HG03571 (cell line): Measurements from ENCODE around the gene RASGEF1C.

Experiments
- ATAC-seq: cut with Tn5 transposase; IDR thresholded peaks from one replicate; pipeline ENCODE4 v1.9.1; 2021; ENCODE audit not compliant: unreplicated experiment

Gene RASGEF1C

DNA sequence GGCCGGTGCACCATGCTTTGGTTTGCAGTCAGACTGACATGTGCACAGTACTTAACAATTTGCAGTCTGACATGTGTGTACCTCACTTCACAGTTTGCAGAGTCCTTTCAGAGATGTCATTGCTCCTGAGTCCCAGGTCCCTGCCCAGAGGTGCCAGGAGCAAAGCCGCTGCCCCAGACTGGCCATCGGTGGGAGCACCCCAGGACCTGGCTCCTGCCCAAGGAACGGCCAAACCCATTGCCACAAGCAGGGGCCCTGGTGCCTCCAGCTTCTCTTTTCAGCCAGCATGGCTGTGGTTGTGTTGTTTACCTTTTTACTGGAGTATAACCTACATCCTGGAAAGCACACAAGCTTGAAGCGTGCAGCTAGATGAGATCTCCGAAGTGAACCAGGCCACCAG is 28.6 kb downstream of the RASGEF1C start:
- ATAC-seq: no peak

DNA sequence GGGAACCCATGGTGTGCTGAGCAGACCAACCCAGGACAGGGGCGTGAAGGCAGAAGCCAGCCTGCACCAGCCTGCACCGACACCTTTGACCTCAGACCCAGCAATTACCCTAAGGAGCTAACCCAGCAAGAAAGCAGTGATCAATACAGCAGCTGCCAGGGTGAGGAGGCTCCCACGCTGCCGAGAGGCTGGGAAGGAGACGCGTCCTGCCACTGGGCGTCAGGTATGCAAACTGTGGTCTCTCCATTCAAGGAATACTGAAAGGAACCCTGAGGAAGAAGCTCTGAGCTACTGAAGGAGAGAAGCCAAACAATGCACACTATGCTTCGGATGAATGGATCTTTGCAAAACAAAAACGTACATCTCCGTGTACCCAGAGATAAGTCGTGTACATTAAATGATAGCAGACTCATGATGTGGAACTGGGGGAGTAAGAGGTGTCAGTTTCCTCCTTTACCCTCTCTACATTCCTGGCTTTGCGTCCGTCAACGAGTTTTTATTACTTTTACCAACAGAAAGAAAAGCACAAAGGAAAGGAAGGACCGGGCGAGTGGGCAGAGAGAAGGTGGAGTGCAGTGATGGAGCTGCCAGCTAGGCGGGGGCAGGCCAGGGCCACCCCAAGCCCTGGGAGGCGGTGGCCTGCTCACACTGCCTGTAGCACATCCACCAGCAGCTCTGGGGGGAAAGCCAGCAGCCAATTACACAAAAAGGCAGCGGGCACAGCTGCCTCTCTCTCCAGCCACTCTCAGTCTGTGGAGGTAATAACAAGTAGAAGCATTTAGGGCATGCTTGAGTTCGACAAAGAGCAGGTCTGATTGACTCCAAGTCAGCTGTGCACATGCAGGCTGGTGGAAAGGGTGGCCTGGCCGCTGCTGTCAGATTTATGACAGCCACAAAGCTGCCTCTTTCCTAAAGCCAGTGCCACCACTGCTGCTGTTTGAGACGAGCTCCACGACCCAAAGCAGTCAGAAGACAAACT is 29.3 kb downstream of the RASGEF1C start:
- no peak for ATAC-seq

DNA sequence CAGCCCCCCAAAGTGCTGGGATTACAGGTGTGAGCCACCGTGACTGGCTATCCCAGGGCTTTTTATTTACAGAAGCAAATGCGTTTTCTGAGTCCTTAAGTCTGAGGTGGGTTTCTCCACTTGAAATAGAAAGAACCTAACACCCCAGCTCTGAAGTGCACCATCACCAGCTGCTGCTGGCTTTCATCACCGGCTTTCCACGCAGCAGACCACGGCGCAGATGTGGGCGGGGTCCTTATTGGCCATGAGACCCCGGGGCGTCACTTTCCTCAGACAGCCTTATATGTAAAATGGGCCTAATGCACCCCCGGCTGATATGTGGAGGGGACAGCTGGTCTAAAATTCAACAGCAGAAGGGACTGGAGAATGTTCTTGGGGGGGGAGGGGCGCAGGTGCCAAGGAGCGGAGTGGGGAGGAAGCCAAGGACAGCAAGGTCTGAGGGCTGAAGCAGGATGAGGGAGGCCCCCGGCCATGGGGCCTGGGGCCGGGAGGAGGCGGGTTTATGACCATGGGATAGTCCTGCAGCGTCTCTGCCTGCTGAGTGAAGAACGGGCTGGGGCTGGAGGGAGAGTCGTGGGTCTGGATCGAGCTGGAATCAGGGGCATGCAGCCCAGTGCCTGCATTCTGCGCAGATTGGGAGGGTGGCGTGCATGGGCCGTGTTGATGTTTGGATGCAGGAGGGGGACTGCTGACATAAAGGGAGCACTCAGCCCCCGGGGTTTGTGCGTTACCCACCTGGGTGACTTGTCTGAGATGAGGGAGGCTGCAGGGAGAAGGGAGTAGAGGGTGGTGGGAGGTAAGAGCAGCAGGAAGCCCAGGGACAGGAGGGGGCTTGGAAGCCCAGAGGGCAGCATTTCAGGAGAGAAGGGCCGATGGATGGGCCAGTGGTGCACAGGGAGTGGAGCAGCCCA is 30.2 kb downstream of the RASGEF1C start:
- ATAC-seq: no peak

DNA sequence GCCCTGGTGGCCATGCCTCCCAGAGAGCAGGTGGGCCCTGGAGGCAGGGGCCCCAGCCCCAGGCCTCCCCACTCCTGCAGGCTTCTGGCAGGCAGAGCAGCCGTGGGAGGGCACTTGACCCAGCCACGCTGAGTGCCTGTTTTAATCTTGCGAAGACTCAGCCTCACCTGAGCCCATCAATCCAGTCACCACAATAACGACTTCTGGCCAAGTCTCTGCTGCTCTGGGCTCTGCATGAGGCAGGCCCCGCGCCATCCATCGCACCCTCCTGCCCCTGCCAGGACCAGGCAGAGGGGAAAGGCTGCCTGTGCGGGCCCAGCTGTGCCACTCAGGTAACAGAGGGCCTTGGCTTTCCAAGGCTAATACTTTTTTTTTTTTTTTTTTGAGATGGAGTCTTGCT is 32.8 kb downstream of the RASGEF1C start:
- ATAC-seq: no peak

DNA sequence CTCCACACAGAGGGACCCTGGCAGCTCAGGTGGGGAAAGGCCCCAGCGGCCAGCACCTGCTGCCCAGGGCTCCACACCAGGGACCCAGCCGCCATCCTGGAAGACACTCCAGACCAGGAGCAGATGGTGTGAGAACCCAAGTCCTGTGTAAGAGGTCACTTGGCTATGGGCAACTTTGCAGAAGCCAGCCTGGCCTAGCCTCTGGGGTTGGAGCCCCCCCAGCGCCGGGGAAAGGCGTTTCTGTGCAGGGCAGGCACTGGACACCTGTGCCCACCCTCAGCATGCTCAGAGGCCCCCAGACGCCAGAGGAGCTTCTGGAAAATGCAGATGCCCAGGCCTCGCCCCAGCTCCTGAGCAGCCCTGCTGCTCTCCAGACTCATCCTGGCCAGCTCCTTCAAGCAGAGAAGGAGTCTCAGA is 34.0 kb downstream of the RASGEF1C start:
- ATAC-seq: no peak

DNA sequence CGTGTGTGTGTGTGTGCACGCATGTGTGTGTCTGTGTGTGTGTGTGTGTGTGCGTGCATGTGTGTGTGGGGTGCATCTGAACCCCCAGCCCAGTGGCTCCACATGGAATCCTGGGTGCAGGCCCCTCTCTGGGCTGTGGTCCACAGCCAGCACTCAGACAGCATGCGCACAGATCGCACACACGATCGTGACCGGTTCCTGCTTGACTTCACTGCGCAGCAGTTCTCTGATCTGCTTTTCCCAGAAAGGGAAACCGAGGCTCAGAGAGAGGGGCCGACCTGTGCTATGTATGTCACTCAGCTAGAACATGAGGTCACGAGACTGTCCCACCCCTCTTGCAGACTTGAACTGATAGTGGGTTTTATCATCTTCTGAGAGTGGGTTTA is 34.4 kb downstream of the RASGEF1C start:
- no peak for ATAC-seq

DNA sequence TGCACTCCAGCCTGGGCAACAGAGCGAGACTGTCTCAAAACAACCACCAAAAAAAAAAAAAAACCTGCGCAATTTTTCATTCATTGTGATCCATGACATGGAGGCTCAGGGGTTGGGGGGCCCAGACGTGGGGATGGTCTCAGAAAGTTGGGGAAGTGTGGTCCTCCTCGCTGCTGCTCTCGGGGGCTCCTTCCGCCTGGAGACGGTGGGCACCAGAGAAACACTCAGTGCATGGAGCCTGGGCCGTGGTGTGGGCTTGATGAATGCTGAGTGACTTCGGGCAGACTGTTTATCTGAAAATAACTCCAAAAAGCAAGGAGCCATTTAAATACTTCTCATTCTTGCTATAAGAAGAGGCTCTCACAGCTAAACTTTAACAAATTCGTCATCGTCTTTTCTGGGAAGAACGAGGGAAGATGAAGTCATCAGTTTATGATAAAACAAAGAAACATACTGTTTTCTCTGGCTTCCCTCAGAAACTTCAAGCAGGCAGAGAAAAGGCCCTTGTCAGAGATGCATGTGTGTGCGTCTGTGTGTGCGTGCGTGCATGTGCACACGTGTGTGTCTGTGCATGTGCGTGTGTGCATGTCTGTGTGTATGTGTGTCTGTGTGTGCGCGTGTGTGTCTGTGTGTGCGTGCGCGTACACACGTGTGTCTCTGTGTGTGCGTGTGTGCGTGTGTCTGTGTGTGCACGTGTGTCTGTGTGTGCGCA is 35.0 kb downstream of the RASGEF1C start:
- no peak for ATAC-seq

DNA sequence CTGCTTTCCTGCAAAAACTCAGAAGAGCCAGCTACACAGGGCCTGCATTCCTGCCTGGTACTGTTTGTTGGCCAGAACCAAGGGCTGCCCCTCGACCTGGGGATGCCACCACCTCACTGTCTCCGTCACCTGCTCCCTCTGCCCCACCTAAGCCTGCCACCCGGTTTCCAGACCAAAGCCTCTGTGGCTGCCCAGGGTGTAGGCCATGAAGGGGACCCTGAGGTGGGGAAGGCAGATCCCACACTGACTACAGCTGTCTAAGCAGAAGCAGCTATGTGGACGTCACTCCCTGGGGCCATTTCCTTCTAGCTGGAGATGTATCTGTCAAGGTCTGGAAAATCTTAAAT is 35.8 kb downstream of the RASGEF1C start:
- no peak for ATAC-seq

DNA sequence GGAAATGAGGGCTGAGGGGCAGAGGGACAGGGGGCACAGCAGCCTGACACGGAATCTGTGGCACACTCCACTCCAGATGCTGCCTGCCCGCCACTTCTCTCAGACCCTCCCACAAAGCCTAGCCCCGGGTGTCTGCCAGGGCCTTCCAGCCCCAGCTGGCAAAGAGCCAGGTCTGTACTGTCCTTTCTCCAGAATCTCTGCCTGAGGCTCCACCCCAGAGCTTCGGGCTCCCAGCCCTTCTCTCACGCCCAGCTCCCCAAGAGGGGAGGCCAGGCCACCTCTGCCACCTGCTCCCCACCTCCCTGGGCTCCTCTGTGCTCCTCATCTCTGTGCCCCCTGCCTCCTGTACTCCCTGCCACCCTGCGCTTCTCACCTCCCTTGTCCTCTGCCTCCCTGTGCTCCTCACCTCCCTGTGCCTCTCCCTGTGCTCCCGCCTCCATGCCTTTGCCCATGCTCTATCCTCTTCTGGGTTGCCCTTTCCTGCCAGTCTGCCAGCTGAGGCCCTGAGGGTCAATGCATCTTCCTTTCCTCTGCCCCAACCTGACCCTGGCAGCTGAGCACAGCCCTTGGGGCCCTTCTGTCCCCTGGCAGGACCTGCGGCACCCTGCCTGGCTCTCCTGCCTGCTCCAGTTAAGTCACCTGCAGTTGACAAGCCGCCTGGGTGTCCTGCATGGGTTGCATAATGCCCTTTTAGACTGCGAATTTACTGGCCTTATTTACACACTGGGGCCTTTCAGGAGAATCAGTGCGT is 36.4 kb downstream of the RASGEF1C start:
- ATAC-seq: no peak

DNA sequence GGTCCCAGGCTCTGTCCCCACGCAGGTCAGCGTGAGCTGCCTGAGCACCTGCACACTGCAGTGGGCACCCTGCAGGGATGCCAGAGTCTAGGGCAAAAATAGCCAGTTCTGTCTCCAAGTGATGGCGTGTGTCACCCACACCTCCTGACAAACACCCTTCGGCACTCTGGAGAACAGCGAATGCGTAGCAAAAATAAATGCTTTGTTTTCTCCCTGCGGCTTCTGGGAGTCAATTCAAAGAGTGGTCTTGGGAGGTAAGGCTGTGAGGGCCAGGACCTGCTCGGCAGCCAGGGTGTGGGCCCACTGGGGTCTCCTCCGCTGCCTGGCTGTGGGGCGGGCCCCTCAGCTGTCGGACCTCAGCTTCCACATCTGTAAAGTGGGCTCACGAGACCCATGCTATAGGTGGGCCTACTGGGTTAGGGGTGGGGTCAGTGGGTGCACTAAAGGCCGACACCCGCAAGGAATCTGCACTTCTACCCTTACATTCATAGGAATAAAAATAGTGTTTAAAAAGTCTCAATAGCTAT is 37.4 kb downstream of the RASGEF1C start:
- no peak for ATAC-seq

DNA sequence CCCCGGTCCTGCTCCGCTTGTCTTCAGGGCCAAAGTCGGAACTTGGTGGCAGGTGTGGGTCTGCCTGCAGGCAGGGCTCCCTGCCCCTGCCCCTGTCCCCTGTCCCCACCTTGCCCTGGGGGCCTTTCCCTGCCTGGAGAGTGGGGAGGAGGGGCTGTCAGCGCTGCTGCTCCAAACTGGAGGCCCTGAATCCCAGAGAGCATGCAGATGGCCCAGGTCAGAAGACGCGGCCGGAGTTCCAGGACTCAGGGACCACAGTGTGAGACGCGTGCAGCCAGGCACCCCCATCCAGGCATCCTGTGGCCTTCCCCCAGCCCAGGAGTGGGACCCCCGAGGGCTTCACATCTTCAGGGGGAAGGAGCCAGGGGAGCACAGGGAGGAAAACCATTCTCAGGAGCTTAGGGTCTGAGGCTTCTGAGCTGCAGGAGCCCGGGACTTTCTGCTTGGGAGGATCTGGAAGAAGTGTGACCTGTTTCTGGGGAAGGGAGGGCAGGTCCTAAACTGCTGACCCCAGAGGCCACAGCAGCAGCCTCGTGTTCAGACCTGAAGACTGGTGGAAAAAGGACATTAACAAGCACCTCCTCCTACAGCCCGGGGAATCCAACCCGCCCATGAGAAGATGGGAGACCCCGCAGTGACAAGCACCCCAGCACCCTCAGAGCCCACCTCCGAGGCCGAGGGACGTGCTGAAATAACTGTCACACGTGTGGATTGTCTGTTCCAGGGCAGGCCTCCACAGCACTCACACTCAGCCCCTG is 38.0 kb downstream of the RASGEF1C start:
- no peak for ATAC-seq

DNA sequence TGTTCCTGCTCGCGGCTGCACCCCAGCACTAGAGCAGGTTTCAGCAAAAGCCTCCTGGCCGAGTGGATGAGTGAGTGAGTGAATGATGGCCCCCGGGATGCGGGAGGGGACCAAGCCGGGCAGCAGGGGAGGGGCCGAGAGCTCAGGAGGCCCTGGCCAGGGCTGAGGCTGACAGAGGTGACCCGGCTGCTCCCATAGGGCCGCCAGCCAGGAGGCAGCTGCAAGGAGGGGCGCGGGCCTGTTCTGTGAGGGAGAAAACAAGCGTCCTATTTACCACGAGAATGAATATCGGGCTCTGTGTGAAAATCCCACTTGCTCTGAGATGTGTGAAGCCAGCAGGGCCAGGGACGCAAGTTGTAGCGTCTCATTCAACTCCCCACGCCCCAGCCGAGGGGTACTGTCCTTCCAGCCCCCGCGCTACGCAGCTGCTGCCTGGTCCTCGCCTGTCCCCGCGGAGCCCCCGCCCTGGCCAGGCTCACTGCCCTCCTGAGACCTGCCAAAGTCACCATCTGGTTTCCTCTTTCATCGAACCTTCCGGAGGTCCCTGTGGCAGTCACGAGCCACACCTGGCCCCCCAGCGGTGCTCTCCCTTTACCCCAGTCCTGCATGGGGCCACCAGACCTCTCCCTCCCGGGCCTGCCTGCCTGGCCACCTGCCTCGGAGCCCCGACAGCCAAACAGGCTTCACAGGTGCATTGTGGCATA is 38.8 kb downstream of the RASGEF1C start:
- no peak for ATAC-seq

DNA sequence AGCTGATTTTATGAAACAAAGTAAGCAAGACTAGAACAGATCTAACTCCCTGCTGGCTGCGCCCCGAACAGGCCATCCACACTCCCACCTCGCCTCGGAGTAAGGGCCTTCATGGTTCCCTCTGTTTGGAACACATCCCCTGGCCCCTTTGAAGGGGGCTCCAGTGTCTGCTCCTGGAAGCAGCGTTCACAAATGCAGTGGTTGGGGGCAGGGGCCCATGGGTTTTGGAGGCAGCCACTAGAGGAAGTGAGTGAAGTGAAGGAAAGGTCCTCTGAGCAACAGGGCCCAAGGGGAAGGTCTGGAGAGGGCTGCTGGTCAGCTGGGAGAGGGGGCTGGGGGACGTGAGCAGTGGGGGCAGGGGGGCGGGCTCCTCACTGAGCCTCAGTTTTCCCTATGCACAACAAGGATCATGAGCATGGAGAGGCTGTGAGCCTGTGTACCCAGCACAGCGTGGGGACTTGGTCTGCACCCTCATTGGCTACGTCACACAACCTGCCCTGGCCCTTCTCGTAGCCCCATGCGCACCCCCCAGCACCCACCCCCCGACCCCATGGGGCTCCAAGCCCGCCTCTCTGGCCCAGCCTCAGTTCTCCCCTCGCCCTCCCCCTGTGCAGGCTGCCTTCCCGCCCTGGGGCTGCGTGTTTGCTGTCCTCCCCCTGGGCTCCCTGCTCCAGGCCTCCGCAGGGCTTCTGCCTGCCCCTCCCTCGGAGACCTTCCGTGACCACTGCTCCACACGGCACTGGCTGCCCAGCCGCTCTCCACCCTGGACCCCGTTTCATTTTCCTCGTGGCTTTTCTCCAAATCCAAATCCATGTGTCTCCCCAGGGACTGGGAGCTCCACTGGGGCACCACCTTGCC is 39.5 kb downstream of the RASGEF1C start:
- ATAC-seq: no peak

DNA sequence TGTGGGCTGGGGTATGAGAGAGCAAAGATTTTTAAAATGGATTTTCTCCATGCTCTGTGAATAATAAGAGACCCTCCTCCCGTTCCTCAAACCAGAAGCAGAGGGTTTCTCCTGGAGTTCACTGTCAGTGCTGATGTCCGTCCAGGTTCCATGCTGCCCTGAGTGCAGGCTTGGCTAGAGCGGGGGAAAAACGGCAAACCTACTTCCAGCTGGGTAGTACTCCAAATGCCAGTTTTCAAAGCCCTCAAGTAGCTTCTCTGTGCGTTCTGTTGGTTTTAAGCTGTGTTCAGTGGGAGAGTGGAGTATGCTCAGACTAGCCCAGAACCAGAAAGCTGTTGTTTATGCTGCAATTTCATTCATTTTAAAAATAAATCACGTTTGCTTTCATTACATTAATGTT is 40.3 kb downstream of the RASGEF1C start:
- ATAC-seq: no peak

DNA sequence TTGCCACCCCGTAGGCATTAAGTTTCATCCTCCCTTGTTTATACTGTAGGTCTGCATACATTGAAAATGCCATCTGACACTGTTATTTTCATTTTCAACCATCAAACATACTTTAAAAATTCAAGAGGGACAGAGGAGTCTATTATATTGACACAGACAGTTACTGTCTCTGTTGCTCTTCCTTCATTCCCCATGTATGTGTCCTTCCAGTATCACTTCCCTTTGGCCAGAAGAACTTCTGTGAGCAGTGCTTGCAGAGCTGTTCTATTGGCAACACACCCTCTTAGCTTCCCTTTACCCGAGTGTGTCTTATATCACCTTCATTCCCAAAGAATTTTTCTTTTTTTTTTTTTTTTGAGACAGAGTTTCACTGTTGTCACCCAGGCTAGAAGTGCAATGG is 42.8 kb downstream of the RASGEF1C start:
- ATAC-seq: no peak

DNA sequence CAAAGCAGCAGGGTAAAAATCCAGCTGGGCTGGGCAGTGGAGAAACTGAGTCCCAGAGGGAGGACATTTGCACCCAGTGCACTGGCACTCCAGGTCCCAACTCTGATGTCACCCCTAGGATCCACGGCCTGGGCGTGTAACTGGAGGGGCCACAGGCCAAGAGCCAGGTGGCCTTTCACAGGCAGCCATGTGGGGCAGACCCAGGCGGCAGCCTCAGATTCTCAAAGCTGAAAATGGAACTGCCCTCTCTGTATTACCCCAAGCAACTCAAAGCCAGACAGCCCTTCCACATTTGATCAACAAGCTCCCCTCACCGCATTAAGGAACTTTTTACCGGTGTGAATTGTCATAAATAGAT is 46.7 kb downstream of the RASGEF1C start:
- ATAC-seq: no peak

DNA sequence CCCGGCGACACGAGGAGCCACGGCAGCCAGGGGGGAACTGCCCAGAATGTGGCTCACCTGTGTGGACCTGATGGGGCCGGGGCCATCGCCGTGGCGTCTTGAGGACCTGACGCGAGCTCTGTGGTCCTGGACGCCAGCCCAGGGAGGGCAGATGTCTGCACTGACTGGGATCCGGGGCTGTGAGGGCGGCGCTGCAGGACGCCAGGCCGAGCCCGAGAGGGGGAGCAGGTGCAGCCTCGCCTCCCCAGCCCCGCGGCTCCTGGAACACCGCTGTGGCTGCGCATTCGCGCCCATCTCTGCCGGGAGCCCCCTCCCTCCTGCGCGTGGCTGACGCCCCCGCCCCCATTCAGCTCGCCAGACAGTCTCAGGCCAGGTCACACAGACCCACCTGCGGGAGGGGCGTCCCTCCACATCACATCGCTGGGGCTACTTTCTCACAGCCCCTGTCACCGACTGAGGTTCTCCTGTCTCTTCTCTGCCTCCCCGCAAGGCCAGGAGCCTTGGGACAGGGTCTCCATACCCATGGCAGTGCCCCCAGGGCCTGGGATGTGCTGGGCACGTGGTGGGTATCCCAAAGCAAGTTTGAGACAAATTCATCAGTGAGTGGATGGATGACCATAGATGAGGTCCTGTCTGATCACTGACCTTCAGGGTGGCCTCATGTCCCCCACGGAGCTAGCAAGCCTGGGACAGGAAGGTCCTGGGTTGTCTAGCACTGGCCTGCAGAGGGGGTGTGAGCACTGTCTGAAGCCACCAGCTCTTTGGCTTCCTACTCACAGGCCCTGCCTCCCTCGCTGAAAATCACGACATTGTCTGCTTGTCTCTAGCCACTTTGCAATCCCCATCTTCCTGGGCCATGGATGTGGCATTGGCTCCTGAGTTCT is 47.3 kb downstream of the RASGEF1C start:
- ATAC-seq: no peak
